RWPE1 (cell line): Measurements from ENCODE around the gene TBC1D12.
"Not testable (repeated sequence)": the region's sequence is repeated elsewhere in the genome, so short reads cannot be mapped to it uniquely, and the experiment has no call there.

Experiments used
- CTCF ChIA-PET: fragments of 350-600 bp; sonication (Branson Sonifier 250); formaldehyde crosslinking; extraction: SDS; loops from one replicate; lab custom pipeline; 2021; lab: Yijun Ruan, JAX
- POLR2A ChIA-PET: fragments of 400-600 bp; formaldehyde crosslinking; extraction: SDS; loops from one replicate; lab custom pipeline; 2020; ENCODE audit warnings: antibody characterized with exemption; ENCODE audit not compliant: low non-redundant PET; lab: Yijun Ruan, JAX
- DNase-seq: peaks from one replicate; pipeline ENCODE4 v3.0.0; 2012; ENCODE audit warnings: low spot score
- H3K27ac ChIP-seq: fragments of 450-650 bp; 2 replicates; pipeline ENCODE4 v1.5.1; 2017
- CTCF ChIP-seq: fragments of 450-650 bp; conservative IDR thresholded peaks from 2 replicates; pipeline ENCODE4 v1.5.1; 2017; ENCODE audit warnings: low read depth, mild to moderate bottlenecking

The TBC1D12 gene

GRCh38 chr10:94549221-94549620, 146.9 kb downstream of the TBC1D12 start:
- DNase-seq, result no peak
- CTCF ChIA-PET, result no interaction called here
- no peak overlapping the region for H3K27ac ChIP-seq
- TF ChIP-seq CTCF, result no peak
- POLR2A ChIA-PET, result no interaction called here

- H3K27ac ChIP-seq, POLR2A ChIA-PET, CTCF ChIA-PET, DNase-seq: not testable (repeated sequence)
Measured at GRCh38 chr10:94567714-94568307, 165.5 kb downstream of the TBC1D12 start.

- TF ChIP-seq CTCF, result no peak
- H3K27ac ChIP-seq, result no peak overlapping the region
- no peak for DNase-seq
- ChIA-PET CTCF (no interaction called here), POLR2A (no interaction called here)
Measured at GRCh38 chr10:94571081-94571480, 168.7 kb downstream of the TBC1D12 start.

- ChIA-PET POLR2A (no interaction called here), CTCF (interaction anchor here (0.6 kb wide), 1 partner anchor 161 kb away, joined by 4 read pairs; no protein-coding TSS in a partner anchor)
- H3K27ac ChIP-seq, result no peak overlapping the region
- no peak for DNase-seq
- no peak for TF ChIP-seq CTCF
Measured at GRCh38 chr10:94571528-94571927, 169.2 kb downstream of the TBC1D12 start.

GRCh38 chr10:94578790-94579189, 176.4 kb downstream of the TBC1D12 start:
- TF ChIP-seq CTCF, result no peak
- CTCF ChIA-PET, result interaction anchor here (0.6 kb wide), 2 partner anchors 109 to 1054 kb away, joined by 4 to 5 read pairs; no protein-coding TSS in a partner anchor
- POLR2A ChIA-PET, result no interaction called here
- H3K27ac ChIP-seq, result no peak overlapping the region
- no peak for DNase-seq

- H3K27ac ChIP-seq, result no peak overlapping the region
- ChIA-PET POLR2A (no interaction called here), CTCF (no interaction called here)
- no peak for DNase-seq
- TF ChIP-seq CTCF, result no peak
Measured at GRCh38 chr10:94583124-94583523, 180.8 kb downstream of the TBC1D12 start.
